COLO829 (cell line): ENCODE measurements around the gene FKBP1B.
"Not testable (repeated sequence)": the region's sequence is repeated elsewhere in the genome, so short reads cannot be mapped to it uniquely, and the experiment has no call there.

Experiments used
- DNase-seq: peaks from one replicate; pipeline ENCODE4 v3.0.0; 2012; ENCODE audit warnings: low spot score

FKBP1B gene

GRCh38 chr2:24104110-24104650, 54.6 kb downstream of the FKBP1B start:
- no peak for DNase-seq

GRCh38 chr2:24104906-24105305, 55.4 kb downstream of the FKBP1B start:
- no peak for DNase-seq

GRCh38 chr2:24105816-24106215, 56.3 kb downstream of the FKBP1B start:
- no peak for DNase-seq

- DNase-seq = no peak
These were observed 57.2 kb downstream of the FKBP1B start for GRCh38 chr2:24106786-24107185.

- no peak for DNase-seq
These were observed 57.8 kb downstream of the FKBP1B start for GRCh38 chr2:24107336-24107735.

GRCh38 chr2:24109431-24109830, 59.9 kb downstream of the FKBP1B start:
- not testable (repeated sequence) for DNase-seq

GRCh38 chr2:24110660-24111303, 61.2 kb downstream of the FKBP1B start:
- no peak for DNase-seq

- no peak for DNase-seq
These were observed 61.9 kb downstream of the FKBP1B start for GRCh38 chr2:24111407-24111901.
